HepG2 (cell line): ENCODE results near the gene NFATC3. TPM values are rescaled to one million over a fixed set of nuclear protein-coding genes. Genes with fewer than 3 reads are reported as not detected.
A peak's percentile ranks its signal among the peaks of the same experiment; 100 is the strongest.

ENCODE experiments used
- ATAC-seq: fragments of 200-7000 bp; cut with Tn5 transposase; 3 replicates; pipeline ENCODE4 v1.9.1; 2020; ENCODE audit warnings: mild to moderate bottlenecking, moderate library complexity
- BruUV-seq: library from RNA; stranded (reverse); fragments of 400-500 nt; replicated peaks from 2 replicates; lab custom pipeline; 2021; lab: Mats Ljungman, UMichigan
- CTCF ChIA-PET: fragments of 300-600 bp; formaldehyde crosslinking; extraction: SDS; loops from one replicate; lab custom pipeline; 2021; ENCODE audit warnings: low total read pairs, inconsistent platforms, low intra/inter-chr PET ratio; lab: Yijun Ruan, JAX
- POLR2A ChIA-PET: fragments of 350-600 bp; sonication (Branson Sonifier 250); formaldehyde crosslinking; loops from one replicate; lab custom pipeline; 2020; ENCODE audit warnings: antibody characterized with exemption, inconsistent platforms; lab: Yijun Ruan, JAX
- DNase-seq: peaks from one replicate; pipeline ENCODE4 v3.0.0-alpha.2; 2015; ENCODE audit warnings: low spot score
- FAIRE-seq: peaks from 3 replicates; lab custom pipeline; 2011; peaks lifted over from hg19 to GRCh38; lab: Jason Lieb, UNC
- H2AFZ ChIP-seq: one replicate; pipeline ENCODE4 v1.6.1; 2011; ENCODE audit warnings: low read length, inconsistent platforms
- H3K27ac ChIP-seq: fragments of 300-600 bp; 3 replicates; pipeline ENCODE4 v1.8.0; 2011; ENCODE audit warnings: mixed run types, mild to moderate bottlenecking, mixed read lengths, low read length, inconsistent platforms; ENCODE audit not compliant: insufficient read depth; ENCODE audit errors: extremely low read length
- H3K27me3 ChIP-seq, 2 experiments: fragments of 200-600 bp in 1 of 2; 2 replicates in 1 of 2; 3 replicates in 1 of 2; pipeline versions ENCODE4 v1.6.0 to v1.8.0; 2011; ENCODE audit warnings: low read length in 2 of 2, mild to moderate bottlenecking in 2 of 2, moderate library complexity in 2 of 2, inconsistent platforms in 1 of 2; ENCODE audit not compliant: insufficient read depth in 2 of 2, control insufficient read depth in 1 of 2
- H3K36me3 ChIP-seq, 2 experiments: fragments of 200-600 bp in 1 of 2; replicated peaks in 1 of 2; 2 replicates in 1 of 2; 3 replicates in 1 of 2; pipeline versions ENCODE4 v1.5.1 to v1.8.0; 2011; ENCODE audit warnings: low read length in 2 of 2, inconsistent platforms in 1 of 2; ENCODE audit not compliant: insufficient read depth in 2 of 2, control insufficient read depth in 1 of 2
- H3K4me1 ChIP-seq: 2 replicates; pipeline ENCODE4 v1.5.1; 2012; ENCODE audit warnings: low read length, inconsistent platforms; ENCODE audit not compliant: insufficient read depth
- H3K4me2 ChIP-seq: 2 replicates; pipeline ENCODE4 v1.6.0; 2011; ENCODE audit warnings: low read depth, low read length, inconsistent platforms
- H3K4me3 ChIP-seq, 3 experiments: fragments of 200-600 bp in 1 of 3; sonication (generic), shearing (Covaris generic) in 1 of 3; replicated peaks in 1 of 3; 2 replicates each; pipeline ENCODE4 v1.5.1; 2011 to 2016; ENCODE audit warnings: low read length in 3 of 3, inconsistent platforms in 2 of 3, low read depth in 2 of 3, mild to moderate bottlenecking in 2 of 3, control low read depth in 1 of 3, mixed read lengths in 1 of 3; ENCODE audit not compliant: insufficient read depth in 1 of 3
- H3K79me2 ChIP-seq: one replicate; pipeline ENCODE4 v1.6.1; 2011; ENCODE audit warnings: low read length, inconsistent platforms; ENCODE audit not compliant: insufficient read depth
- H3K9ac ChIP-seq: 2 replicates; pipeline ENCODE4 v1.6.0; 2011; ENCODE audit warnings: mild to moderate bottlenecking, low read depth, low read length, inconsistent platforms; ENCODE audit not compliant: insufficient read depth
- H3K9me3 ChIP-seq: 2 replicates; pipeline ENCODE4 v1.5.1; 2012; ENCODE audit warnings: mild to moderate bottlenecking, low read length
- H4K20me1 ChIP-seq: 2 replicates; pipeline ENCODE4 v1.6.0; 2011; ENCODE audit warnings: inconsistent platforms, mild to moderate bottlenecking, low read length, moderate library complexity; ENCODE audit not compliant: insufficient read depth
- ELF4 ChIP-seq: sonication (generic); formaldehyde crosslinking; IDR thresholded peaks from 2 replicates; pipeline ENCODE4 v1.5.0; 2020; ENCODE audit warnings: missing genetic modification reagents, mild to moderate bottlenecking, moderate library complexity, borderline replicate concordance
- HNF1A ChIP-seq, 2 experiments: sonication (generic) in 1 of 2; formaldehyde crosslinking in 1 of 2; IDR thresholded peaks; 2 replicates each; pipeline versions ENCODE4 v1.4.0 to v1.6.1; 2016 to 2020; ENCODE audit warnings: borderline replicate concordance in 1 of 2, low read depth in 1 of 2, mild to moderate bottlenecking in 1 of 2, missing genetic modification reagents in 1 of 2
- HOXD1 ChIP-seq: sonication (generic); formaldehyde crosslinking; IDR thresholded peaks from 2 replicates; pipeline ENCODE4 v1.5.0; 2020; ENCODE audit warnings: missing genetic modification reagents
- IRX3 ChIP-seq: sonication (generic); formaldehyde crosslinking; IDR thresholded peaks from 2 replicates; pipeline ENCODE4 v1.8.1; 2023; ENCODE audit warnings: mild to moderate bottlenecking, low read depth, missing genetic modification reagents, borderline replicate concordance
- NR0B2 ChIP-seq: sonication (generic); formaldehyde crosslinking; IDR thresholded peaks from 2 replicates; pipeline ENCODE4 v1.4.0; 2020; ENCODE audit warnings: mild to moderate bottlenecking, missing genetic modification reagents
- ZNF121 ChIP-seq: sonication (generic); formaldehyde crosslinking; IDR thresholded peaks from 2 replicates; pipeline ENCODE4 v1.5.0; 2020; ENCODE audit warnings: mild to moderate bottlenecking, missing genetic modification reagents
- ZNF484 ChIP-seq: sonication (generic); formaldehyde crosslinking; IDR thresholded peaks from 2 replicates; pipeline ENCODE4 v1.5.1; 2020; ENCODE audit warnings: mild to moderate bottlenecking, low read depth, missing genetic modification reagents, borderline replicate concordance
- ZNF616 ChIP-seq: sonication (generic); formaldehyde crosslinking; IDR thresholded peaks from 2 replicates; pipeline ENCODE4 v1.5.0; 2020; ENCODE audit warnings: low read depth, mild to moderate bottlenecking, missing genetic modification reagents
- WGBS: methylation state at CpG from one replicate; pipeline ENCODE4 v1.1.6; 2017; ENCODE audit warnings: low lambda C conversion rate; 5-methylcytosine and 5-hydroxymethylcytosine counted together
- in situ Hi-C: cut with HindIII; loops from 2 replicates; pipeline ENCODE4 v1.10.0; 2017; ENCODE audit warnings: low pct_unique_long_range_greater_than_20kb; ENCODE audit not compliant: extremely low pct_ligation_motif_present
- intact Hi-C: fragments of 100-400 bp; cut with micrococcal nuclease; formaldehyde crosslinking; loops from one replicate; pipeline ENCODE4 v1.10.0; 2022; ENCODE audit not compliant: unreplicated experiment
- polyA plus RNA-seq, 8 experiments: library from polyadenylated mRNA; depleted of rRNA in 3 of 8; stranded (reverse) in 7 of 8; unstranded in 1 of 8; fragments of >200 nt; fragmentation: Illumina TruSeq in 4 of 8; extraction: Trizol in 4 of 8; gene quantifications; 2 replicates each; pipeline versions ENCODE4 v1.2.1 to v1.2.3, GENCODE V29; 2011 to 2016; ENCODE audit warnings: low read depth in 4 of 8, missing spikeins in 1 of 8, mixed read lengths in 1 of 8; ENCODE audit not compliant: insufficient read depth in 1 of 8
- total RNA-seq, 5 experiments: library from RNA; depleted of rRNA; stranded (reverse); fragments of >200 nt; fragmentation: Illumina TruSeq; extraction: Trizol; gene quantifications; 2 replicates each; pipeline ENCODE4 v1.2.3, GENCODE V29; 2016; ENCODE audit warnings: low read depth in 1 of 5

Gene NFATC3
- total and polyA plus RNA-seq, 2 of the 13 experiments (the other 11 are each of a cell fraction or from before 2014, with no cell fraction given), result 52.6 to 62.7 TPM

- TF ChIP-seq HNF1A (IDR thresholded peaks at IDR 0.05; ENCODE audit: low read depth), result no peak
- no peak for TF ChIP-seq HNF1A (CRISPR knock-in tag; IDR thresholded peaks at IDR 0.05; ENCODE audit: borderline replicate concordance)
- no peak for TF ChIP-seq ZNF484
- TF ChIP-seq, all 625 proteins: peak for 19
Measured at GRCh38 chr16:68257251-68257905, 172.2 kb downstream of the NFATC3 start (continued).

- intact Hi-C loops, result no loop called here
- TF ChIP-seq ZNF121 (CRISPR knock-in tag), result peak; percentile 99
- peak; percentile 96 for TF ChIP-seq ZNF616 (CRISPR knock-in tag)
- TF ChIP-seq ELF4 (CRISPR knock-in tag), result no peak; the same call in 1 of the 2 replicates
- peak; percentile 80; the same call in 1 of the 2 replicates for TF ChIP-seq HOXD1
- no peak; the same call in 1 of the 2 replicates for TF ChIP-seq NR0B2 (CRISPR knock-in tag)
- TF ChIP-seq IRX3 (CRISPR knock-in tag), result no peak
Measured at GRCh38 chr16:68257906-68258800, 173.0 kb downstream of the NFATC3 start.

More at GRCh38 chr16:68257906-68258800, 173.0 kb downstream of the NFATC3 start:
- peak; percentile 89 for ATAC-seq
- Histone ChIP-seq H3K4me1 (peaks cover 45% of the 10 kb centered on the region), H3K36me3 (peaks cover 2 to 21% of the 10 kb centered on the region in 2 experiments; a peak in 4 of 5 replicates), H4K20me1 (no peaks in the 10 kb centered on the region), H2AFZ (peak overlapping the region; percentile 73), H3K27me3 (no peaks in the 10 kb centered on the region), H3K27ac (peak overlapping the region; percentile 87), H3K9ac (peak overlapping the region; percentile 73), H3K9me3 (no peaks in the 10 kb centered on the region), H3K79me2 (no peaks in the 10 kb centered on the region), H3K4me3 (peak overlapping the region in 1 of 3 experiments; percentile 47; a peak in 2 of 6 replicates), H3K4me2 (peak overlapping the region; percentile 67)
- 36% methylated on average over 9 of the region's 13 CpGs for WGBS
- DNase-seq, result peak; percentile 95
- in situ Hi-C loops, result no loop called here
- POLR2A ChIA-PET, result interaction anchor here (0.8 to 3.3 kb wide), 19 partner anchors 11 to 178 kb away, joined by 3 to 92 read pairs (median 5); partner anchors contain the start of genes ESRP2, PLA2G15, PRMT7 and SLC7A6OS
- BruUV-seq, result no TSS peak
- CTCF ChIA-PET, result interaction anchor here (2.0 kb wide), 1 partner anchor 71 kb away, joined by 8 read pairs; no protein-coding TSS in a partner anchor
- peak; percentile 78 for FAIRE-seq
